B cell (primary cell): ENCODE data around the gene RPA1.

Experiments used
- CTCF ChIP-seq: fragments of 200-600 bp; IDR thresholded peaks from one replicate; pipeline ENCODE4 v1.8.0; 2022; ENCODE audit warnings: antibody characterized with exemption, mild to moderate bottlenecking
- EZH2 ChIP-seq: IDR thresholded peaks from 2 replicates; pipeline ENCODE4 v1.6.1; 2012; ENCODE audit warnings: borderline replicate concordance, low read depth, mild to moderate bottlenecking, moderate library complexity, low read length; ENCODE audit not compliant: insufficient read depth, poor library complexity, severe bottlenecking

GRCh38 chr17:1829592-1830257 is at the start of gene RPA1, which contains the start of gene SMYD4:
- TF ChIP-seq CTCF (no peak), EZH2 (no peak)
